Neuronal stem cell (in vitro differentiated cells): ENCODE data around the gene ZNF699.
"Not testable (repeated sequence)": the region's sequence is repeated elsewhere in the genome, so short reads cannot be mapped to it uniquely, and the experiment has no call there.

Source experiments
- DNase-seq: peaks from one replicate; pipeline ENCODE4 v3.0.0-alpha.2; 2013; ENCODE audit warnings: low spot score
- H2AFZ ChIP-seq: one replicate; pipeline ENCODE4 v1.6.1; 2013; ENCODE audit warnings: mild to moderate bottlenecking, low read length, inconsistent platforms
- H2AK5ac ChIP-seq: 2 replicates; pipeline ENCODE4 v1.6.1; 2013; ENCODE audit warnings: low read depth, mild to moderate bottlenecking, inconsistent platforms, low read length, moderate library complexity, mixed read lengths
- H2BK120ac ChIP-seq: 2 replicates; pipeline ENCODE4 v1.6.1; 2013; ENCODE audit warnings: low read depth, mild to moderate bottlenecking, inconsistent platforms, low read length, moderate library complexity, mixed read lengths
- H2BK12ac ChIP-seq: one replicate; pipeline ENCODE4 v1.6.1; 2013; ENCODE audit warnings: low read length, inconsistent platforms
- H2BK15ac ChIP-seq: 2 replicates; pipeline ENCODE4 v1.6.1; 2013; ENCODE audit warnings: mild to moderate bottlenecking, low read length, inconsistent platforms, mixed read lengths
- H2BK5ac ChIP-seq: one replicate; pipeline ENCODE4 v1.6.1; 2013; ENCODE audit warnings: inconsistent platforms, mild to moderate bottlenecking, low read length, moderate library complexity
- H3K14ac ChIP-seq: one replicate; pipeline ENCODE4 v1.6.1; 2013; ENCODE audit warnings: low read length, inconsistent platforms
- H3K18ac ChIP-seq: 2 replicates; pipeline ENCODE4 v1.6.1; 2013; ENCODE audit warnings: low read length, inconsistent platforms
- H3K23ac ChIP-seq: 2 replicates; pipeline ENCODE4 v1.6.1; 2013; ENCODE audit warnings: low read depth, mild to moderate bottlenecking, mixed read lengths, low read length, inconsistent platforms; ENCODE audit not compliant: poor library complexity
- H3K27ac ChIP-seq: replicated peaks from 3 replicates; pipeline ENCODE4 v1.5.1; 2013; ENCODE audit warnings: low read length, inconsistent platforms
- H3K27me3 ChIP-seq, 3 experiments: 2 replicates each; pipeline ENCODE4 v1.6.1; 2013; ENCODE audit warnings: low read length in 3 of 3, mild to moderate bottlenecking in 2 of 3, inconsistent platforms in 1 of 3, low read depth in 1 of 3, mixed read lengths in 1 of 3, moderate library complexity in 1 of 3; ENCODE audit not compliant: control insufficient read depth in 3 of 3, insufficient read depth in 3 of 3
- H3K36me3 ChIP-seq, 2 donors: replicated peaks in 1 of 2; 2 replicates each; pipeline ENCODE4 v1.6.1; 2013; ENCODE audit warnings: low read length in 2 of 2; ENCODE audit not compliant: control insufficient read depth in 2 of 2, insufficient read depth in 2 of 2
- H3K4ac ChIP-seq: 2 replicates; pipeline ENCODE4 v1.6.1; 2013; ENCODE audit warnings: inconsistent platforms, mild to moderate bottlenecking, low read length, moderate library complexity
- H3K4me1 ChIP-seq, 2 donors: 1 replicate in 1 of 2; 2 replicates in 1 of 2; pipeline ENCODE4 v1.6.1; 2013; ENCODE audit warnings: low read length in 2 of 2, low read depth in 1 of 2; ENCODE audit not compliant: control insufficient read depth in 2 of 2, insufficient read depth in 1 of 2
- H3K4me2 ChIP-seq: one replicate; pipeline ENCODE4 v1.6.1; 2013; ENCODE audit warnings: mild to moderate bottlenecking, low read length, inconsistent platforms; ENCODE audit not compliant: insufficient read depth, poor library complexity, severe bottlenecking
- H3K4me3 ChIP-seq, 2 donors: 2 replicates each; pipeline ENCODE4 v1.5.1; 2013; ENCODE audit warnings: low read length in 2 of 2, mild to moderate bottlenecking in 2 of 2, inconsistent platforms in 1 of 2, moderate library complexity in 1 of 2
- H3K79me1 ChIP-seq: one replicate; pipeline ENCODE4 v1.6.1; 2013; ENCODE audit warnings: low read depth, mild to moderate bottlenecking, inconsistent platforms, low read length, moderate library complexity
- H3K9ac ChIP-seq: one replicate; pipeline ENCODE4 v1.6.1; 2013; ENCODE audit warnings: mild to moderate bottlenecking, low read depth, low read length, inconsistent platforms; ENCODE audit not compliant: poor library complexity
- H3K9me3 ChIP-seq, 2 donors: replicated peaks in 1 of 2; 2 replicates each; pipeline versions ENCODE3 to v1.6.1; 2013; ENCODE audit warnings: low read length in 2 of 2, mild to moderate bottlenecking in 2 of 2, inconsistent platforms in 1 of 2, low read depth in 1 of 2, mixed read lengths in 1 of 2, moderate library complexity in 1 of 2; ENCODE audit not compliant: control insufficient read depth in 2 of 2, insufficient read depth in 1 of 2
- H4K8ac ChIP-seq: one replicate; pipeline ENCODE4 v1.6.1; 2013; ENCODE audit warnings: low read depth, mild to moderate bottlenecking, inconsistent platforms, low read length, moderate library complexity
- H4K91ac ChIP-seq: one replicate; pipeline ENCODE4 v1.6.1; 2013; ENCODE audit warnings: low read length, low read depth, mild to moderate bottlenecking, inconsistent platforms; ENCODE audit not compliant: poor library complexity
- WGBS, 2 donors: extraction: QIAGEN DNeasy Blood & Tissue Kit; methylation state at CpG; one replicate each; pipeline ENCODE4 v1.1.7; 2013; ENCODE audit warnings: missing lambda C conversion rate in 2 of 2, mixed read lengths in 1 of 2; ENCODE audit not compliant: insufficient read length in 2 of 2, insufficient replicate concordance in 1 of 2; ENCODE audit errors: extremely low coverage in 2 of 2; 5-methylcytosine and 5-hydroxymethylcytosine counted together

The ZNF699 gene

GRCh38 chr19:9295411-9295849 lies 14.2 kb downstream of the ZNF699 start:
- no peak overlapping the region for H2BK5ac ChIP-seq
- DNase-seq, result no peak
- no peak overlapping the region for H2BK12ac ChIP-seq
- peaks cover 0 to 3% (median 0%) of the 10 kb centered on the region in 3 experiments for H3K27me3 ChIP-seq
- H3K9ac ChIP-seq, result no peak overlapping the region
- no peak overlapping the region for H2AK5ac ChIP-seq
- H3K4me2 ChIP-seq, result no peak overlapping the region
- H3K36me3 ChIP-seq, result peaks cover 17 to 65% of the 10 kb centered on the region in 2 donors
- peaks cover 36 to 86% of the 10 kb centered on the region in 2 donors for H3K9me3 ChIP-seq
- no peak overlapping the region for H4K8ac ChIP-seq
- H3K4me3 ChIP-seq, result no peak overlapping the region
- no CpG with 5 or more reads among the region's 4 CpGs for WGBS, 2 donors
- H3K18ac ChIP-seq, result no peak overlapping the region
- no peak overlapping the region for H4K91ac ChIP-seq
- H3K27ac ChIP-seq, result no peak overlapping the region
- H2BK120ac ChIP-seq, result no peak overlapping the region
- H3K23ac ChIP-seq, result no peak overlapping the region
- H2AFZ ChIP-seq, result no peak overlapping the region
- H3K4me1 ChIP-seq, result no peaks in the 10 kb centered on the region
- H3K4ac ChIP-seq, result no peak overlapping the region
- no peaks in the 10 kb centered on the region for H3K79me1 ChIP-seq
- no peak overlapping the region for H3K14ac ChIP-seq
- no peak overlapping the region for H2BK15ac ChIP-seq

GRCh38 chr19:9289231-9289884 lies 20.3 kb downstream of the ZNF699 start:
- Histone ChIP-seq H3K14ac (no peak overlapping the region), H3K4me1 (no peaks in the 10 kb centered on the region), H2BK15ac (no peak overlapping the region), H4K91ac (no peak overlapping the region), H3K79me1 (no peaks in the 10 kb centered on the region), H2BK12ac (no peak overlapping the region), H3K9me3 (peaks cover 19 to 41% of the 10 kb centered on the region in 2 donors), H2AK5ac (no peak overlapping the region), H3K18ac (no peak overlapping the region), H3K4ac (no peak overlapping the region), H3K9ac (no peak overlapping the region), H2BK120ac (no peak overlapping the region), H3K36me3 (peaks cover 0 to 14% of the 10 kb centered on the region in 2 donors), H3K4me2 (no peak overlapping the region), H3K27me3 (no peaks in the 10 kb centered on the region), H2AFZ (no peak overlapping the region), H2BK5ac (no peak overlapping the region), H3K23ac (no peak overlapping the region), H3K4me3 (no peak overlapping the region), H3K27ac (no peak overlapping the region), H4K8ac (no peak overlapping the region)
- no CpG with 5 or more reads among the region's 2 CpGs for WGBS, 2 donors
- no peak for DNase-seq

GRCh38 chr19:9283485-9283884 lies 26.2 kb downstream of the ZNF699 start:
- not testable (repeated sequence) for H3K4ac ChIP-seq, H3K27ac ChIP-seq, H4K8ac ChIP-seq, H3K4me3 ChIP-seq, H3K4me2 ChIP-seq, H2BK15ac ChIP-seq, H2BK5ac ChIP-seq, H3K79me1 ChIP-seq, H3K9ac ChIP-seq, H2AK5ac ChIP-seq, H2BK120ac ChIP-seq, H3K36me3 ChIP-seq, H3K23ac ChIP-seq, H3K14ac ChIP-seq, H3K4me1 ChIP-seq, H4K91ac ChIP-seq, H3K27me3 ChIP-seq, H3K18ac ChIP-seq, H2BK12ac ChIP-seq, DNase-seq, H2AFZ ChIP-seq
- peaks cover 6 to 22% of the 10 kb centered on the region in 2 donors for H3K9me3 ChIP-seq
- WGBS, 2 donors, result no CpG with 5 or more reads among the region's 38 CpGs

DNA sequence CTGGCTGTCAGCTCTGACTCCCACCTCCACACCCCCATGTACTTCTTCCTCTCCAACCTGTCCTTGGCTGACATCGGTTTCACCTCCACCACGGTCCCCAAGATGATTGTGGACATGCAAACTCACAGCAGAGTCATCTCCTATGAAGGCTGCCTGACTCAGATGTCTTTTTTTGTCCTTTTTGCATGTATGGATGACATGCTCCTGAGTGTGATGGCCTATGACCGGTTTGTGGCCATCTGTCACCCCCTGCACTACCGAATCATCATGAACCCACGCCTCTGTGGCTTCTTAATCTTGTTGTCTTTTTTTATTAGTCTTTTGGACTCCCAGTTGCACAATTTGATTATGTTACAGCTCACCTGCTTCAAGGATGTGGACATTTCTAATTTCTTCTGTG lies 58.4 kb downstream of the ZNF699 start:
- H3K4me1 ChIP-seq, result no peaks in the 10 kb centered on the region
- H3K79me1 ChIP-seq, result no peaks in the 10 kb centered on the region
- no peak overlapping the region for H3K9ac ChIP-seq
- H3K4ac ChIP-seq, result no peak overlapping the region
- H3K18ac ChIP-seq, result no peak overlapping the region
- H3K9me3 ChIP-seq, result peaks cover 0 to 18% of the 10 kb centered on the region in 2 donors
- H4K8ac ChIP-seq, result no peak overlapping the region
- H2BK15ac ChIP-seq, result no peak overlapping the region
- no peak for DNase-seq
- no peak overlapping the region for H3K14ac ChIP-seq
- no CpG with 5 or more reads among the region's 5 CpGs for WGBS, 2 donors
- H3K4me2 ChIP-seq, result no peak overlapping the region
- H2BK5ac ChIP-seq, result no peak overlapping the region
- H3K4me3 ChIP-seq, result peak overlapping the region in 1 of 2 donors; percentile 9
- H4K91ac ChIP-seq, result no peak overlapping the region
- no peak overlapping the region for H3K27ac ChIP-seq
- H3K23ac ChIP-seq, result no peak overlapping the region
- H2AK5ac ChIP-seq, result no peak overlapping the region
- H2BK120ac ChIP-seq, result no peak overlapping the region
- no peaks in the 10 kb centered on the region for H3K27me3 ChIP-seq
- no peak overlapping the region for H2BK12ac ChIP-seq
- no peaks in the 10 kb centered on the region for H3K36me3 ChIP-seq
- no peak overlapping the region for H2AFZ ChIP-seq
